Activated CD4-positive, alpha-beta T cell treated with anti-CD3 and anti-CD28 coated beads, Interleukin-10, Interleukin-2, amounts not matched to agents 100 ng/mL and 50 ng/mL, durations not matched to agents 16 hours and 8 hours (primary cell): ENCODE measurements around the gene ZNF695.
"Not testable (repeated sequence)": the region's sequence is repeated elsewhere in the genome, so short reads cannot be mapped to it uniquely, and the experiment has no call there.

Source experiments
- DNase-seq: peaks from one replicate; pipeline ENCODE4 v3.0.0-alpha.2; 2020

Gene ZNF695

DNA sequence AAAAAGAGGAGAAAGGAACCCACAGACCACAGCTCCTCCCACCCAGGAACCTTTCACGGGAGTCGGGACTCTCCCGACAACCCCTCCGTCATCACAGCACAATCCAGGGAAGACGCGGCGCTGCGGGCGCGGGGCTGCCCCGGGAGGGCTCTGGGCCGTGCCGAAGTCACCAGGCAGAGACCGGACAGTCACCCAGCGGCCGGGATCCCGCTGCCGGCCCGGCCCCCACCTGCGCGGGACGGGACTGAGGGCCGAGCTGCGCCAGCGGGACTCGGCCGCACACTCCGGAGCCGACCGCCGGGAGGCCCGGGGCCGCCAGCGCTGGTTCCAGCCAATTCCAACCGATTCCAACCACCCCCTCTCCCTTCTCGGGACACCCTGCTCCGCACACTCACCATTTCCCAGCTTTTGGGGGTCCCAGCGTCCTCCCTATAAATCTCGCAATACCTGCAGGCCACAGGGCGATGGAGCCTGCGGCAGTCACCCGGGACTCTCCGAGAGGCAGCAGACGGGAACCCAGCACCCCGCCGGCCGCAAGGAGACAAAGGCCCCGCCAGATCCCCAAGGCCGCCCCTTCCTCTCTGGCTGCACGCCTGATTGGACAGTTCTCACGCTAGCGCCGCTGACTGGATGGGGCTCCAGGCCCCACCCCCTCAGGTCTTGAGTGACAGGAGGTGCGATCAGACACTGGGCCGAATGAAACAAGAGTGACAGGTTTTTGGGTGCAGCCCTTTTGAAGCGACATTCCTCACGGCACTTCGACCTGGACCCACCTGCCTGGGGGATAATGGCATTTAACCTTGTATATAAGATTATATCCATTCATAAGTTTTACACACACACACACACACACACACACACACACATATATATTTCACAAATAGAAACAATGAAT is at the start of gene ZNF695:
Gene ZNF695 (minus strand): TSS at position 547 of the 895 bp plus-strand sequence. CDS start 149 bp downstream, at position 398.
- peak; percentile 72 for DNase-seq

DNA sequence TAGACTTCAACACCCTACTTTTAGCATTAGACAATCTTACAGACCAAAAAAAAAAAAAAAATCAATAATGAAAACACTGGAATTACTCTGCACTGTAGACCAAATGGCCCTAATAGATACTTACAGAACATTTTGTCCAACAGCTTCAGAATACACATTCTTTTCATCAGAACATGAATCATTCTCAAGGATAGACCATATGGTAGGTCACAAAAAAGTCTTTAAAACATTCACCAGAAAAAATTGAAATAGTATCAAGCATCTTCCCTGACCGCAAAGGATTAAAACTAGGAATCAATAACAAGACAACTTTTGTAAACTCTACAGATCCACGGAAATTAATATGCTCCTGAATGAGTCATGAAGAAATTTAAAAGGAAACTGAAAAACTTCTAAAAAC is 48.2 kb upstream of the ZNF695 start:
- DNase-seq = no peak

DNA sequence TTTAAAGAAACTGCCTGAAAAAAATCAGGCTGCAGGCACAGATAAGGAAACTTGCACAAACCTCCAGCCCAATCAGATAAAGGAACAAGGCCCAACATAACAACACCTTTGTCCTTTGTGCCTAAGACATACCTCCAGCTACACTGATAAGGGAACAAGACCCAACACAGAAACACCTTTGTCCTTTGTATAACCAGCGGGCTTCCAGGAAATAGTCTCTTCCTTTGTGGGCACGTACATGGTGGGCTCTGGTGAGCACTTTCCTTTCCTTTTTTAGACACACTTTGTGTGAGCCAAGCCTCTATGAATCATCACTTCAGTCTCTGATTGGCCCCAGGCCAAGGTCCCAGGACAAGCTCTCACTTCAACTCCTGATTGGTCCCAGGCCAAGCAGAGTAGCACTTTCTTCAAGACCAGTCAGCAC is 47.1 kb upstream of the ZNF695 start:
- no peak for DNase-seq

DNA sequence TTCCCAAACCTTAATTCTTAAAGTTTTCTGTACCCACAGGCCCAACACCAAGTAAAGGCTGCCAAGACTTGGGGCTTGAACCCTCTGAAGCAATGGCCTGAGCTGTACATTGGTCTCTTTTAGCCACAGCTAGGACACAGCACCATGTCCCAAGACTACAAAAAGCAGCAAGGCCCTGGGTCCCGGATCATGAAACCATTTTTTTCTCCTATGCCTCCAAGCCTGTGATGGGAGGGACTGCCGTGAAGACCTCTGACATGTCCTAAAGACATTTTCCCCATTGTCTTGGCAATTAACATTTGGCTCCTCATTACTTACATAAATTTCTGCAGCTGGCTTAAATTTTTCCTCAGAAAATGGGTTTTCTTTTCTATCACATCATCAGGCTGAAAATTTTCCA is 39.8 kb upstream of the ZNF695 start:
- no peak for DNase-seq

DNA sequence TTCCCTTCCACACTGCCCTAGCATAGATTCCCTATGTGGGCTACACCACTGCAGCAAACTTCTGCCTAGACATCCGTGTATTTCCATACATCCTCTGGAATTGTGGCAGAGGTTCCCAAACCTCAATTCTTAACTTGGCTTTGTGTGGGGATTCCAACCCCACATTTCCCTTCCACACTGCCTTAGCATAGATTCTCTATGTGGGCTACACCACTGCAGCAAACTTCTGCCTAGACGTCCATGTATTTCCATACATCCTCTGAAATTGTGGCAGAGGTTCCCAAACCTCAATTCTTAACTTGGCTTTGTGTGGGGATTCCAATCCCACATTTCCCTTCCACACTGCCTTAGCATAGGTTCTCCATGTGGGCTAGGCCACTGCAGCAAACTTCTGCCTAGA is 39.4 kb upstream of the ZNF695 start:
- no peak for DNase-seq

DNA sequence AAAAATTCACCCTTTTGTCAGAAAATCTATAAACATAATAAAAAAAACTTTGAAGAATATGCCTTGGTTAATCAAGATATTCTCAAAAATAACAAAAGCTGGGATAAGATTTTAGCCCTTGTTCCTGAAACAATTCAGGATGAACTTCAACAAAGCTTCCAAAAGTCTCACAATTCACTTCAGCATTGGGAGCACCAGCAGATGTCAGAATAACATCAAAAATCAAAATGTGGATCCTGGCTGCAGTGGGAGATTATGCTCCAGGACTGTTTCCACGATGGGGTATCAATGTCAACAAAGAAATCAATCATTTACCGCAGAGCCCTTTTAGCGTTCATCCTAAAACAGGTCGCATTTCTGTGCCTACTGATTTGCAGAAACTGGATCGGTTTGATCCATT is 35.5 kb upstream of the ZNF695 start:
- no peak for DNase-seq

DNA sequence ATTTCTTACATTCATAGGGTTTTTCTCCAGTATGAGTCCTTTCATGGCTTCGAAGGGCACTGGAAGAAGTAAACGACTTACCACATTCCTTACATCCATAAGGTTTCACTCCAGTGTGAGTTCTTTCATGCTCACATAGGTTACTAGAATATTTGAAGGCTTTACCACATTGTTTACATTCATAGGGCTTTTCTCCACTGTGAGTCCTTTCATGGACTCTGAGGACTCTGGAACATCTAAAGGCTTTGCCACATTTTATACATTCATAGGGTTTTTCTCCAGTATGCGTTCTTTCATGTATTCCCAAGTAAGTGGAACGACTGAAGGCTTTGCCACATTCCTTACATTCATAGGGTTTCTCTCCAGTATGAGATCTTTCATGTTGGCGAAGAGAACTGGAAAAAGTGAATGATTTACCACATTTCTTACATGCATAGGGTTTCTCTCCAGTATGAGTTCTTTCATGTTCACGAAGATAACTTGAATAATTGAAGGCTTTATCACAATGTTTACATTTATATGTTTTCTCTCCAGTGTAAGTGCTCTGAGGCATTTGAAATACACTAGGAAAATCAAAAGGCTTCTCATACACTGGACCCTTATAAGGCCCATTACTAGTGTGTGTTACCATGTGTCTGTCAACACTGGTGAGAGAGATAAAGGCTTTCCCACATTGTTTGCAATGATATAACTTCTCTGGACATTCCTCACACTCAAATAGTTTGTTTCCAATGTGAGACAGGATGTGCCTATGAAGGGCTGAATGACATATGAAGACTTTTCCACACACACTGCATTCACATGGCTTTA is 29.9 kb upstream of the ZNF695 start:
- DNase-seq = no peak

DNA sequence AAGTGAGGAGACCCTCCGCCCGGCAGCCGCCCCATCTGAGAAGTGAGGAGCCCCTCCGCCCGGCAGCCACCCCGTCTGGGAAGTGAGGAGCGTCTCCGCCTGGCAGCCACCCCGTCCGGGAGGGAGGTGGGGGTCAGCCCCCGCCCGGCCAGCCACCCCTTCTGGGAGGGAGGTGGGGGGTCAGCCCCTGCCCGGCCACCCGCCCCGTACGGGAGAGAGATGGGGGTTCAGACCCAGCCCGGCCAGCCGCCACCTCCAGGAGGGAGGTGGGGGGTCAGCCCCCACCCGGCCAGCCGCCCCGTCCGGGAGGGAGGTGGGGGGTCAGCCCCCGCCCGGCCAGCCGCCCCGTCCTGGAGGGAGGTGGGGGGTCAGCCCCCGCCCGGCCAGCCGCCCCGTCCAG is 24.4 kb upstream of the ZNF695 start:
- not testable (repeated sequence) for DNase-seq

DNA sequence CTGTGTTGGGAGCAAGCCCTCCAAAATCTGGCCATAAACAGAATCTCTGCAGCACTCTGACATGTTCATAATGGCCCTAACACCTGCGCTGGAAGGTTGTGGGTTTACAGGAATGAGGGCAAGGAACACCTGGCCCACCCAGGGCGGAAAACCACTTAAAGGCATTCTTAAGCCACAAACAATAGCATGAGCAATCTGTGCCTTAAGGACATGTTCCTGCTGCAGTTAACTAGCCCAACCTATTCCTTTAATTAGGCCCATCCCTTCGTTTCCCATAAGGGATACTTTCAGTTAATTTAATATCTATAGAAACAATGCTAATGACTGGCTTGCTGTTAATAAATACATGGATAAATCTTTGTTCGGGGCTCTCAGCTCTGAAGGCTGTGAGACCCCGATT is 16.8 kb upstream of the ZNF695 start:
- not testable (repeated sequence) for DNase-seq

DNA sequence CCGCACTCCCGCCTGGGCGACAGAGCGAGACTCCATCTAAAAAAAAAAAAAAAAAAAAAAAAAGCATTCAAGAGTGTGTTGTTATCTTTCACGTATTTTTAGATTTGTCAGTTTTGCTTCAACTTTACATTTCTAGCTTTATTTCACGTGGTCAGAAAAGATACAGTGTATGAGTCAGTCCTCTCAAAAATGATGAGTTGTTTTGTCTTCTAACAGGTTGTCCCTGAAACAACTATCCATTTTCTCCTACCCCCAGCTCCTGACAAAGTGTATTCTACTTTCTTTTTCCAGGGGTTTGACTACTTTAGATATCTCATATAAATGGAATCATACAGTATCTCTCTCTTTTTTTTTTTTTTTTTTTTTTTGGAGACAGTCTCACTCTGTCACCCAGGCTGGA is 5.5 kb upstream of the ZNF695 start:
- DNase-seq = no peak

DNA sequence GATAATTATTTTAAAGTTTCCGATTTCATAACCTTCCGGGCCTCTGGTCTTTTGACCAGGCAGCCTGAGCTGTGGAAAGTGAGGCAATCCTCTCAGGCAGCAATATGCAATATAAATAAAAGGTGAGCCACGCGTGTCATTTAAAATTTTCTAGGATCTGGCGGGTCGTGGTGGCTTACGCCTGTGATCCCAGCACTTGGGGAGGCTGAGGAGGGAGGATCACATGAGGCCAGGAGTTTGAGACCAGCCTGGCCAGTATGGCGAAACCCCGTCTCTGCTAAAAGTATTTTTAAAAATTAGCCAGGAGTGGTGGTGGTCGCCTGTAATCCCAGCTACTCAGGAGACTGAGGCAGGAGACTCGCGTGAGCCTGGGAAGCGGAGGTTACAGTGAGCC is 546 bp upstream of the ZNF695 start:
- no peak for DNase-seq

DNA sequence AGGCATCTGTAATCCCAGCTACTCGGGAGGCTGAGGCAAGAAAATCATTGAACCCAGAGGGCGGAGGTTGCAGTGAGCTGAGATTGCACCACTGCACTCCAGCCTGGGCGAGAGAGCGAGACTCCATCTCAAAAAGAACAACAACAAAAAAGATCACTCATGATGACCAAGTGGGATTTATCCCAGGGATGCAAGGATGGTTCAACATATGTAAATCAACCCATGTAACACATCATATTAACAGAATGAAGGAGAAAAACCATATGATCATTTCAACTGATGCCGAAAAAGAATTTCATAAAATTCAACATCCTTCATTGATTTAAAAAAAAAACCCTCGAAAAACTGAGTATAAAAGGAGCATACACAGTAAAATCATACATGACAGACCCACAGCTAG is 3.8 kb downstream of the ZNF695 start:
- DNase-seq = not testable (repeated sequence)

DNA sequence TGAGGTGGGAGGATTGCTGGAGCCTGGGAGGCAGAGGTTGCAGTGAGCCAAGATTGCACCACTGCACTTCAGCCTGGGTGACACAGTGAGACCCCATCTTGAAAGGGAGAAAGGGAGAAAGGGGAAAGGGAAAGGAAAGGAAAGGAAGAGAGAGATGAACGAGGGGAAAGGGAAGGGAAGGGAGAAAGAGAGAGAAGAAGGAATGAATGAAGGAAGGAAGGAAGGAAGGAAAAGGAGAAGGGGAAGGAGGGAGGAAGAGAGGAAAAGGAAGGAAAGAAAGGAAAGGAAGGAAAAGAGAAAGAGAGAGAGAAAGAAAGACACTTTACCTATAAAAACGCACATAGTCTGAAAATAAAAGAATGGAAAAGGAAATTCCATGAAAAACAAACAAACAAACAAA is 18.0 kb downstream of the ZNF695 start:
- DNase-seq = no peak

DNA sequence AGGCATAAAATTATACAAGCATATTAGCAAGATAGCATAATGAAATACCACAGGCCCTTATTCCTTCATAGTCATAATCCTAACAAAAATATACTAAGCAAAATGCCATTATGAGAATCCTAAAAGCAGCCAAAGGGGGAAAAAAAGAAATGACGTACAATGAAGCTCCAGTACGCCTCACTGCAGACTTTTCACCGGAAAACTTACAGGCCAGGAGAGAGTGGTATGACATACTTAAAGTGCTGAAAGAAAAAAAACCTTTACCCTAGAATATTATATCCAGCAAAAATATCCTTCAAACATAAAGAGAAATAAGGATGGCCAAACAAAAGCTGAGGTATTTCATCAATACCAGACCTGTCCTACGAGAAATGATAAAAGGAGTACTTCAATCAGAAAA is 19.5 kb downstream of the ZNF695 start:
- DNase-seq = no peak

DNA sequence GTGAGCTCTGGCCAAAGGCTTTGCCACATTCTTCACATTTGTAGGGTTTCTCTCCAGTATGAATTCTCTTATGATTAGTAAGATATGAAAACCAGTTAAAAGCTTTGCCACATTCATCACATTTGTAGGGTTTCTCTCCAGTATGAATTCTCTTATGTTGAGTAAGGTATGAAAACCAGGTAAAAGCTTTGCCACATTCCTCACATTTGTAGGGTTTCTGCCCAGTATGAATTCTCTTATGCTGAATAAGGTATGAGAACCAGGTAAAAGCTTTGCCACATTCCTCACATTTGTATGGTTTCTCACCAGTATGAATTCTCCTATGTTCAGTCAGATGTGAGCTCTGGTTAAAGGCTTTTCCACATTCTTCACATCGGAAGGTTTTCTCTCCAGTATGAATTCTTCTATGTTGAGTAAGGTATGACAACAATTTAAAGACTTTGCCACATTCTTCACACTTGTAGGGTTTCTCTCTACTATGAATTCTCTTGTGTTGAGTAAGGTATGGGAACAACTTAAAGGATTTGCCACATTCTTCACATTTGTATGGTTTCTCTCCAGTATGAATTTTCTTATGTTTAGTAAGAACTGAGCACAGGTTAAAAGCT is 20.7 kb downstream of the ZNF695 start:
- no peak for DNase-seq

DNA sequence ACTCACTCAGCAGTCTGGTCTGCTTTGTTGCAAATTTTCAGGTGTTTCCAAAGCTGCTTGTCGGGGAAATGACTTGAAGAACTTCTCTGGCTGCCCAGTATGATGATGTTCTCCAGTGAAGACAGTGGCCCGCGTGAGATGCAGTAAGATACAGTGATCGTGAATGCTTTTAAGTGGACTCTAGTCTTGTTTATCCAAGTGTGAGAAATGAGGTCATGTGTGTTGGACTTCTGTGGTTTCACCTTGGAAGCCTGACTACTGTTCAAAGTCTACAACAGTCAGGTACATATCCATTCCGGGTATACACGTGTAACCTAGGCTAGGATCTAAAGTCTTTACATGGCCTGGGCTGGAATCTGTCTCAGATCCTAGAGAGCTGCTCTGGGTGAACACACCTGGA is 29.1 kb downstream of the ZNF695 start:
- DNase-seq = no peak

DNA sequence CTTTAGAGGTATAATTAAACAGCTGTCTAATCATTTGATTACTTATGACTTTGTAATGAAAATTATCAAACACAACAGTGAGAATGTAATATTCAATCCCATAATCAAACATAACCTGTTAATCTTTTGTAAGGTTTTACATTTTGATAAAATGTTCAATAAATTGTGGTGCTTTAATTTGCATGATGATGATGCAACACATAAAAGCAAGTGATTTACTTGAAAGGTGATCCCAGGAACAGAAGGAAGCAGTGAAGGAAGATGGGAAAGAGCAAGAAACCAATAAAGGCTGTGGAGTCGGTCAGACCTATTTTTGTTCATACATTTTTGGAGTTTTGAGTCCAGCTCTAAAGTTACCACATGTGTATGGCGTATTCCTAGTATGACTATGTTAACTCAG is 29.6 kb downstream of the ZNF695 start:
- no peak for DNase-seq

DNA sequence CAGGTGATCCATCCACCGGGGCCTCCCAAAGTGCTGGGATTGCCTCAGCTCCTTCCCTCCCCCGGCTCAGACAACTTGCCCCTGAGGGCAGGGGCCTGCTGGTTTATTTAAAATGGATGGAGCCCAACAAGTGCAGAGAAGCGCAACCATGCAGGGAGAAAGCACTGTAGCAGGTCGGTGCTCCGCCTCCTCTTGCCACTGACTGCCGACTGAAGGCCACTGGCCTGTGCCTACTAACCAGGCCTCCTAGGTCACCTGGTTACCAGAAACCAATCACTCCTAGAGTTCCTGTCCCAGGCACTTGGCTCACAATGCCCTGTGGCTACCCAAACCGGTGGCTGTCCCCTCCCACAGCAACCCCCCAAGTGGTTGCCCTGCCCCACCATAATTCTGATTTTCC is 35.9 kb downstream of the ZNF695 start:
- no peak for DNase-seq

DNA sequence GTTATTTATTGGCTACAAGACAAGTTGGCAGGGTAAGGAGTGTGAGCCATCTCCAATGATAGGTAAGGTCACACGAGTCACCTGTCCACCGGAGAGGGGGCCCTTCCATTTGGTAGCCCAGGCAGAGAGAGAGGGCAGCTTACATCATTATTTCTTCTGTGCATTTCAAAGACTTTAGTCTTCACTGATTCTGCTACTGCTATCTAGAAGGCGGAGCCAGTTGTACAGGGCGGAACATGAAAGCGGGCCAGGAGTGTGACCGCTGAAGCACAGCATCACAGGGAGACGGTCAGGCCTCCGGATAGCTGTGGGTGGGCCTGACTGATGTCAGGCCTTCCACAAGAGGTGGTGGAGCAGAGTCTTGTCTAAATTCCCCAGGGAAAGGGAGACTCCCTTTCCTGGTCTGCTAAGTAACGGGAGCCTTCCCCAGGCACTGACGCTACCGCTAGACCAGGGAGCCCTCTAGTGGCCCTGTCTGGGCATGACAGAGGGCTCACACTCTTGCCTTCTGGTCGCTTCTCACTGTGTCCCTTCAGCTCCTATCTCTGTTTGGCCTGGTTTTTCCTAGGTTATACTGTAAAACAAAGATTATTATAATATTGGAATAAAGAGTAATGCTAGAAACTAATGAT is 36.7 kb downstream of the ZNF695 start:
- DNase-seq = peak; percentile 45

DNA sequence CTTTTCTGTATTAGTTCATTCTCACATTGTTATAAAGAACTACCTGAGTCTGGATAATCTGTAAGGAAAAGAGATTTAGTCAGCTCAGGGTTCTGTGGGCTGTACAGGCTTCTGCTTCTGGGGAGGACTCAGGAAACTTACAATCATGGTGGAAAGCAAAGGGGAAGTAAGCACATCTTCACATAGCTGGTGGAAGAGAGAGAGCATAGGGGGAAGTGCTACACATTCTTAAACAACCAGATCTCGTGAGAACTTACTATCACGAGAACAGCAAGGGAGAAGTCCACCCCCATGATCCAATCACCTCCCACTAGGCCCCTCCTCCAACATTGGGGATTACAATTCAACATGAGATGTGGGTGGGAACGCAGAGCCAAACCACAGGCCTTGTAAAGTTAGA is 38.2 kb downstream of the ZNF695 start:
- no peak for DNase-seq

DNA sequence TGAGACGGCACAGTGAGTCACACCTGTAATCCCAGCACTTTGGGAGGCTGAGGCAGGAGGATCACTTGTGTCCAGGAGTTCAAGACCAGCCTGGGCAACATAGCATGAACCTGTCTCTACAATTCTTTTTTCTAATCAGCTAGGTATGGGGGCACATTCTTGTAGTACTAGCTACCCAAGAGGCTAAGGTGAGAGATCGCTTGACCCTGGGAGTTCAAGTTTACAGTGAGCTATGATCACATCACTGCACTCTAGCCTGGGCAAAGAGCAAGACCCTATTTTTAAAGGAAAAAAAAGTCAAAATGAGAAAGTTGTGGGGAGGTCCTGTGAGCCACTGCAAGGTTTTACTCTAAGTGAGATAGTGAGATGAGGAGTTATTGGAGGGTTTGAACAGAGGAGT is 41.4 kb downstream of the ZNF695 start:
- DNase-seq = no peak

DNA sequence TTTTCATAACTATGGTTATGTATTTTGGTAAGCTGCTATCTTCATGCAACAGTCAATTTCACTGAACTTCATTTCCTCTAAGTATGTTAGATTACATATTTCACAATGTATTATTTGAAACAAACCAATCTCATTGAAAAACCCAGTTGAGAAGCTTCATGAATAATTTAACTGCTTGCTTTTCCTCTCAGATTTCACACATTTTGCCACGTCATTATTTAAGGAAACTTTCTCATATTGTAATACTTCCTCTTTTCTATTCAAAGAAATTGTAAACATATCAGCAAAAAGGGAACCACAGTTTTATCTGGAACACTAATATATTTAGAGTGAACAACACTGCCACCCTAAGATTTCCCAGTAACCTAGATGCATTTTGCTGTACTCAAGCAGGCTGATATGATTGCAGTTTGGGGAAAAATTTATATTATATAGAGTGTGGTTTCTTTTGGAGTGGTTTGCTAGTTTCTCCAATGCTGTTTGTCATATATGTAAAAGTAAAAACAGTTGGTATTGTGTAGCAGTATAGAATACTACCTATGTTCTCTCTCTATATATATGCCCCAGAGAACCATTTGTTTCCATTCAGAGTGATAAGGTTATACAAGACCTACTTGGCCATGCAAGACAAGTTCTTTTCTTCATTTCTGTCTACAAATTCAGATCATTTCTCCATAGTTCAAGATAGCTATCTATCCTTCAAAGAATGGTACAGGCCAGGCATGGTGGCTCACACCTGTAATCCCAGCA is 47.7 kb downstream of the ZNF695 start:
- no peak for DNase-seq
